HepG2 (cell line): ENCODE data around the gene CMIP. TPM values are rescaled to one million over a fixed set of nuclear protein-coding genes. Genes with fewer than 3 reads are reported as not detected.
A peak's percentile ranks its signal among the peaks of the same experiment; 100 is the strongest.

Experiments used
- ADNP ChIP-seq: sonication (generic); formaldehyde crosslinking; IDR thresholded peaks from 2 replicates; pipeline ENCODE4 v1.4.0; 2020; ENCODE audit warnings: missing genetic modification reagents
- BRD4 ChIP-seq: sonication (generic); formaldehyde crosslinking; IDR thresholded peaks from 2 replicates; pipeline ENCODE4 v1.4.0; 2020; ENCODE audit warnings: missing genetic modification reagents
- RFX5 ChIP-seq: IDR thresholded peaks from 2 replicates; pipeline ENCODE4 v1.6.1; 2011; ENCODE audit warnings: low read depth, low read length, improper control_type of control experiment
- SALL1 ChIP-seq: sonication (generic); formaldehyde crosslinking; IDR thresholded peaks from 2 replicates; pipeline ENCODE4 v1.8.0; 2022; ENCODE audit warnings: mild to moderate bottlenecking, missing genetic modification reagents
- SMAD3 ChIP-seq: sonication (generic); formaldehyde crosslinking; IDR thresholded peaks from 2 replicates; pipeline ENCODE4 v1.4.0; 2020; ENCODE audit warnings: missing genetic modification reagents
- ZBTB3 ChIP-seq: sonication (generic); formaldehyde crosslinking; IDR thresholded peaks from 2 replicates; pipeline ENCODE4 v1.4.0; 2020; ENCODE audit warnings: low read depth, mild to moderate bottlenecking, moderate library complexity, missing genetic modification reagents, borderline replicate concordance
- ZFP36L2 ChIP-seq: sonication (generic); formaldehyde crosslinking; IDR thresholded peaks from 2 replicates; pipeline ENCODE4 v1.4.0; 2020; ENCODE audit warnings: missing genetic modification reagents
- ZFP90 ChIP-seq: sonication (generic); formaldehyde crosslinking; IDR thresholded peaks from 2 replicates; pipeline ENCODE4 v1.8.0; 2022; ENCODE audit warnings: missing genetic modification reagents, mild to moderate bottlenecking, inconsistent platforms, borderline replicate concordance
- ZNF326 ChIP-seq: sonication (generic); formaldehyde crosslinking; IDR thresholded peaks from 2 replicates; pipeline ENCODE4 v1.4.0; 2020; ENCODE audit warnings: missing genetic modification reagents, borderline replicate concordance
- ZNF558 ChIP-seq: sonication (generic); formaldehyde crosslinking; IDR thresholded peaks from 2 replicates; pipeline ENCODE4 v1.9.0; 2022; ENCODE audit warnings: mild to moderate bottlenecking, missing genetic modification reagents, borderline replicate concordance
- ZNF605 ChIP-seq: sonication (generic); formaldehyde crosslinking; IDR thresholded peaks from 2 replicates; pipeline ENCODE4 v1.8.0; 2022; ENCODE audit warnings: mild to moderate bottlenecking, missing genetic modification reagents
- ZZZ3 ChIP-seq: sonication (generic); formaldehyde crosslinking; IDR thresholded peaks from 2 replicates; pipeline ENCODE4 v1.4.0; 2020; ENCODE audit warnings: missing genetic modification reagents, mild to moderate bottlenecking, borderline replicate concordance
- polyA plus RNA-seq, 8 experiments: library from polyadenylated mRNA; depleted of rRNA in 3 of 8; stranded (reverse) in 7 of 8; unstranded in 1 of 8; fragments of >200 nt; fragmentation: Illumina TruSeq in 4 of 8; extraction: Trizol in 4 of 8; gene quantifications; 2 replicates each; pipeline versions ENCODE4 v1.2.1 to v1.2.3, GENCODE V29; 2011 to 2016; ENCODE audit warnings: low read depth in 4 of 8, missing spikeins in 1 of 8, mixed read lengths in 1 of 8; ENCODE audit not compliant: insufficient read depth in 1 of 8
- total RNA-seq, 5 experiments: library from RNA; depleted of rRNA; stranded (reverse); fragments of >200 nt; fragmentation: Illumina TruSeq; extraction: Trizol; gene quantifications; 2 replicates each; pipeline ENCODE4 v1.2.3, GENCODE V29; 2016; ENCODE audit warnings: low read depth in 1 of 5
- TF ChIP-seq, protein P1 (sequence below): sonication (generic); formaldehyde crosslinking; IDR thresholded peaks from 2 replicates; pipeline ENCODE4 v1.4.0; 2020; ENCODE audit warnings: missing genetic modification reagents, borderline replicate concordance
- TF ChIP-seq, protein P2 (sequence below), 2 experiments: fragments of 450-650 bp in 1 of 2; sonication (generic) in 1 of 2; formaldehyde crosslinking in 1 of 2; IDR thresholded peaks; 2 replicates each; pipeline versions ENCODE4 v1.6.1 to v1.8.0; 2016 to 2022; ENCODE audit warnings: antibody characterized with exemption in 1 of 2, mild to moderate bottlenecking in 1 of 2, missing genetic modification reagents in 1 of 2

CMIP gene
- total and polyA plus RNA-seq, 2 of the 13 experiments (the other 11 are each of a cell fraction or from before 2014, with no cell fraction given) = 10.9 to 18.1 TPM

GRCh38 chr16:81481207-81481821, 36.7 kb downstream of the CMIP start (continued):
- TF ChIP-seq SALL1 (peak; percentile 98), SMAD3 (CRISPR knock-in tag) (no peak), ZFP90 (CRISPR knock-in tag) (no peak), ZNF558 (CRISPR knock-in tag) (no peak), ZZZ3 (no peak), ZNF605 (CRISPR knock-in tag) (peak; percentile 70), ZBTB3 (peak; percentile 29; the same call in 1 of the 2 replicates), RFX5 (no peak), ZNF326 (CRISPR knock-in tag) (no peak), ZFP36L2 (CRISPR knock-in tag) (no peak), ADNP (CRISPR knock-in tag) (no peak), BRD4 (CRISPR knock-in tag) (no peak; the same call in 1 of the 2 replicates)
- TF ChIP-seq, protein P1, sequence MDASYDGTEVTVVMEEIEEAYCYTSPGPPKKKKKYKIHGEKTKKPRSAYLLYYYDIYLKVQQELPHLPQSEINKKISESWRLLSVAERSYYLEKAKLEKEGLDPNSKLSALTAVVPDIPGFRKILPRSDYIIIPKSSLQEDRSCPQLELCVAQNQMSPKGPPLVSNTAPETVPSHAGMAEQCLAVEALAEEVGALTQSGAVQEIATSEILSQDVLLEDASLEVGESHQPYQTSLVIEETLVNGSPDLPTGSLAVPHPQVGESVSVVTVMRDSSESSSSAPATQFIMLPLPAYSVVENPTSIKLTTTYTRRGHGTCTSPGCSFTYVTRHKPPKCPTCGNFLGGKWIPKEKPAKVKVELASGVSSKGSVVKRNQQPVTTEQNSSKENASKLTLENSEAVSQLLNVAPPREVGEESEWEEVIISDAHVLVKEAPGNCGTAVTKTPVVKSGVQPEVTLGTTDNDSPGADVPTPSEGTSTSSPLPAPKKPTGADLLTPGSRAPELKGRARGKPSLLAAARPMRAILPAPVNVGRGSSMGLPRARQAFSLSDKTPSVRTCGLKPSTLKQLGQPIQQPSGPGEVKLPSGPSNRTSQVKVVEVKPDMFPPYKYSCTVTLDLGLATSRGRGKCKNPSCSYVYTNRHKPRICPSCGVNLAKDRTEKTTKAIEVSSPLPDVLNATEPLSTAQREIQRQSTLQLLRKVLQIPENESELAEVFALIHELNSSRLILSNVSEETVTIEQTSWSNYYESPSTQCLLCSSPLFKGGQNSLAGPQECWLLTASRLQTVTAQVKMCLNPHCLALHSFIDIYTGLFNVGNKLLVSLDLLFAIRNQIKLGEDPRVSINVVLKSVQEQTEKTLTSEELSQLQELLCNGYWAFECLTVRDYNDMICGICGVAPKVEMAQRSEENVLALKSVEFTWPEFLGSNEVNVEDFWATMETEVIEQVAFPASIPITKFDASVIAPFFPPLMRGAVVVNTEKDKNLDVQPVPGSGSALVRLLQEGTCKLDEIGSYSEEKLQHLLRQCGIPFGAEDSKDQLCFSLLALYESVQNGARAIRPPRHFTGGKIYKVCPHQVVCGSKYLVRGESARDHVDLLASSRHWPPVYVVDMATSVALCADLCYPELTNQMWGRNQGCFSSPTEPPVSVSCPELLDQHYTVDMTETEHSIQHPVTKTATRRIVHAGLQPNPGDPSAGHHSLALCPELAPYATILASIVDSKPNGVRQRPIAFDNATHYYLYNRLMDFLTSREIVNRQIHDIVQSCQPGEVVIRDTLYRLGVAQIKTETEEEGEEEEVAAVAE (CRISPR knock-in tag) = no peak
- TF ChIP-seq, protein P2, sequence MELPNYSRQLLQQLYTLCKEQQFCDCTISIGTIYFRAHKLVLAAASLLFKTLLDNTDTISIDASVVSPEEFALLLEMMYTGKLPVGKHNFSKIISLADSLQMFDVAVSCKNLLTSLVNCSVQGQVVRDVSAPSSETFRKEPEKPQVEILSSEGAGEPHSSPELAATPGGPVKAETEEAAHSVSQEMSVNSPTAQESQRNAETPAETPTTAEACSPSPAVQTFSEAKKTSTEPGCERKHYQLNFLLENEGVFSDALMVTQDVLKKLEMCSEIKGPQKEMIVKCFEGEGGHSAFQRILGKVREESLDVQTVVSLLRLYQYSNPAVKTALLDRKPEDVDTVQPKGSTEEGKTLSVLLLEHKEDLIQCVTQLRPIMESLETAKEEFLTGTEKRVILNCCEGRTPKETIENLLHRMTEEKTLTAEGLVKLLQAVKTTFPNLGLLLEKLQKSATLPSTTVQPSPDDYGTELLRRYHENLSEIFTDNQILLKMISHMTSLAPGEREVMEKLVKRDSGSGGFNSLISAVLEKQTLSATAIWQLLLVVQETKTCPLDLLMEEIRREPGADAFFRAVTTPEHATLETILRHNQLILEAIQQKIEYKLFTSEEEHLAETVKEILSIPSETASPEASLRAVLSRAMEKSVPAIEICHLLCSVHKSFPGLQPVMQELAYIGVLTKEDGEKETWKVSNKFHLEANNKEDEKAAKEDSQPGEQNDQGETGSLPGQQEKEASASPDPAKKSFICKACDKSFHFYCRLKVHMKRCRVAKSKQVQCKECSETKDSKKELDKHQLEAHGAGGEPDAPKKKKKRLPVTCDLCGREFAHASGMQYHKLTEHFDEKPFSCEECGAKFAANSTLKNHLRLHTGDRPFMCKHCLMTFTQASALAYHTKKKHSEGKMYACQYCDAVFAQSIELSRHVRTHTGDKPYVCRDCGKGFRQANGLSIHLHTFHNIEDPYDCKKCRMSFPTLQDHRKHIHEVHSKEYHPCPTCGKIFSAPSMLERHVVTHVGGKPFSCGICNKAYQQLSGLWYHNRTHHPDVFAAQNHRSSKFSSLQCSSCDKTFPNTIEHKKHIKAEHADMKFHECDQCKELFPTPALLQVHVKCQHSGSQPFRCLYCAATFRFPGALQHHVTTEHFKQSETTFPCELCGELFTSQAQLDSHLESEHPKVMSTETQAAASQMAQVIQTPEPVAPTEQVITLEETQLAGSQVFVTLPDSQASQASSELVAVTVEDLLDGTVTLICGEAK (IDR thresholded peaks at IDR 0.05) = no peak
- TF ChIP-seq, protein P2 (CRISPR knock-in tag; IDR thresholded peaks at IDR 0.05) = 0 out of 2 replicates have a peak, but pooled peaks have one; percentile 37
